Coronary artery (tissue), 2 donors: ENCODE data around the gene PGGHG.

Source experiments
- DNase-seq: peaks from one replicate; pipeline ENCODE4 v3.0.0-alpha.2; 2017; ENCODE audit warnings: low spot score
- H3K27ac ChIP-seq, 2 donors: fragments of 200-600 bp; sonication (generic); one replicate each; pipeline ENCODE4 v1.5.1; 2016 to 2019
- H3K4me3 ChIP-seq: fragments of 200-600 bp; sonication (generic); 2 replicates; pipeline ENCODE4 v1.5.1; 2016; ENCODE audit warnings: mild to moderate bottlenecking, moderate library complexity
- TF ChIP-seq, protein P1 (sequence below): fragments of 200-600 bp; sonication (generic); IDR thresholded peaks from one replicate; pipeline ENCODE4 v1.5.1; 2019; ENCODE audit warnings: antibody characterized with exemption

PGGHG gene

DNA sequence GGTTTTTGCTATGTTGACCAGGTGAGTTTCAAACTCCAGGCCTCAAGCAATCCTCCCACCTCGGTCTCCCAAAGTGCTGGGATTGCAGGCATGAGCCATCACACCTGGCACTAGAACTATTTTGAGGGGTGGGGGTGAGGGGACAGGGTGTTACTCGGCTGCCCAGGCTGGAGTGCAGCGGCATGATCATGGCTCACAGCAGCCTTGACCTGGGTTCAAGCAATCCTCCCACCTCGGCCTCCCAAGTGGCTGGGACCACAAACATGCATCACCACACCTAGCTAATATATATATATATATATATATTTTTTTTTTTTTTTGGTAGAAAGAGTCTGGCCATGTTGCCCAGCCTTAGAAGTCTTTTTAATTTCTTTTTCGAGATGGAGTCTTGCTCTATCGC is 48.8 kb downstream of the PGGHG start:
- no peak overlapping the region for H3K27ac ChIP-seq
- no peak overlapping the region for H3K4me3 ChIP-seq
- DNase-seq: no peak
- TF ChIP-seq, protein P1, sequence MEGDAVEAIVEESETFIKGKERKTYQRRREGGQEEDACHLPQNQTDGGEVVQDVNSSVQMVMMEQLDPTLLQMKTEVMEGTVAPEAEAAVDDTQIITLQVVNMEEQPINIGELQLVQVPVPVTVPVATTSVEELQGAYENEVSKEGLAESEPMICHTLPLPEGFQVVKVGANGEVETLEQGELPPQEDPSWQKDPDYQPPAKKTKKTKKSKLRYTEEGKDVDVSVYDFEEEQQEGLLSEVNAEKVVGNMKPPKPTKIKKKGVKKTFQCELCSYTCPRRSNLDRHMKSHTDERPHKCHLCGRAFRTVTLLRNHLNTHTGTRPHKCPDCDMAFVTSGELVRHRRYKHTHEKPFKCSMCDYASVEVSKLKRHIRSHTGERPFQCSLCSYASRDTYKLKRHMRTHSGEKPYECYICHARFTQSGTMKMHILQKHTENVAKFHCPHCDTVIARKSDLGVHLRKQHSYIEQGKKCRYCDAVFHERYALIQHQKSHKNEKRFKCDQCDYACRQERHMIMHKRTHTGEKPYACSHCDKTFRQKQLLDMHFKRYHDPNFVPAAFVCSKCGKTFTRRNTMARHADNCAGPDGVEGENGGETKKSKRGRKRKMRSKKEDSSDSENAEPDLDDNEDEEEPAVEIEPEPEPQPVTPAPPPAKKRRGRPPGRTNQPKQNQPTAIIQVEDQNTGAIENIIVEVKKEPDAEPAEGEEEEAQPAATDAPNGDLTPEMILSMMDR: no peak

DNA sequence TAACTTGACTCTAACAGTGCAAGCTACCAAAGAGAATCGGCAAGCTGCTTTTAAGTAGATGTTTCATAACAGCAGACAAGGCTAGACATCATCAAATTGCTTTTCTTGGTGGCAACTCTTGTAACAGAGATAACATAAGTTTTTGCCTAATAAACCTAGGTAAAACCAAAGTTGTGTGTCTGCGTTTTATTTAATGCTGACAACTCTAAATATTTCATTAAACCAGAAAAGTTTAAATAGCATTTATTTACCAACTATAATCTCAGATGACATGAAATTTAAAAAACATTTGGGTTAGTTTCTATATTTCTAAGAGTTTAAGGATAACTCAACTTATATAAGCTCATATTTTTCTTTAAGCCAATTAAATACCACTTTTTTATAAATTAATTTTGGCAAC is 51.0 kb downstream of the PGGHG start:
- H3K27ac ChIP-seq: no peak overlapping the region
- no peak overlapping the region for H3K4me3 ChIP-seq
- no peak for DNase-seq
- TF ChIP-seq, protein P1: no peak

DNA sequence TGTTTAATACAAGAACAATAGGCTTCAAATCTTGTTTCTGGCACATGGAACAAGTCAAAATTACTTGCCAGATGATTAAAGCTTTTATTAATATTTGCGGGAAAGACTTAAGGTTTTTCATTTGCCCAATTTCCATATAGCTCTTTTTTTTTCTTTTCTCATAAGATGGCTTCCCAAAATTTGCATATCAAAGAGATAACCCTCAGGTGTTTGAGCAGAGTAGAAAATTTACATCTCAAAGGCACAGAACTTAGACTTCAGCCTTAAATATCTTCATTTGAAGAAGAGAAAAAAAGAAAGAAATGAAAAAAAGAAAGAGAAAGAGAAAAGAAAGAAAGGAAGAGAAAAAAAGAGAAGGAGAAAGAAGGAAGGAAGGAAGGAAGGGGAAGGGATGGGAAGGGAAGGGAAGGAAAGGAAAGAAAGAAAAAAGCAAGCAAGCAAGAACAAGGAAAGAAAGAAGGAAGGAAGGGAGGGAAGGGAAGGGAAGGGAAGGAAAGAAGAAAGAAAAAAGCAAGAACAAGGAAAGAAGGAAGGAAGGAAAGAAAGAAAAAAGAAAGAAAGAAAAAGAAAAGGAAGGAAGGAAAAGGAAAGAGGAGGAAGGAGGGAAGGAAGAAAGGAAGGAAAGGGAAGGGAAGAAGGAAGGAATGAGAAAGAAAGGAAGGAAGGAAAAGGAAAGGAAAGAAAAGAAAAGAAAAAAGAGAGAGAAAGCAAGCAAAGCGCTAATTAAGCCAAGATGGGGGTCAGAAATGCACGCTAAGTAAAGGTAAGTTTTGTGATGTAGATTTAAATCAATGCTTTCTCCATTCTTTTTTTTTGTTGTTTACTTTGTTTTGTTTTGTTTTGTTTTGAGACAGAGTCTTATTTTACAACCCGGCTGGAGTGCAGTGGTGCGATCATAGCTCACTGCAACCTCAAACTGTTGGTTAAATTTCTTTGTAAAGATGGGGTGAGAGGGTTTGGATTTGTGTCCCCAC is 51.9 kb downstream of the PGGHG start:
- H3K4me3 ChIP-seq: no peak overlapping the region
- H3K27ac ChIP-seq: peak overlapping the region in 1 of 2 donors; percentile 32

DNA sequence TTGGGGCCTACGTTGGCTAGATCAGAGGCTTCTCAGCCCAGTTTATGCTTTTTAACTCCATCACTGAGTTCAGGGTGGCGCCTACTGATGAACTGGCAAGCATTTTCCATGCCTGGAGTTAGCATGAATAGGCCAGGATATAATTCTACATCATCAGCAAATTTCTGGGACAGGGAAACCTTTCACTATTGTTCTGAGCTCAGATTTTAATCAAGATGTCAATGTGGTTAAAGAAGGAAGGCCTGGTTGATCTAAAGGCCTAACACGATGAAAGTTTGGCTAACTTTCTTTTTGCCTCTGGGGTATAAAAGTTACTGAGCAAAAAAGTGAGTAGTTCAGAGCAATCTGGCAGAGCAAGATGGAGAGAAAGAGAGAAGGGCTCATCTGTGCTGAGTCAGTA is 53.4 kb downstream of the PGGHG start:
- Histone ChIP-seq H3K4me3 (no peak overlapping the region), H3K27ac (peak overlapping the region in 1 of 2 donors; percentile 26)
- DNase-seq: no peak

More for the DNA sequence above, 51.9 kb downstream of the PGGHG start:
- no peak for DNase-seq
- TF ChIP-seq, protein P1: no peak

DNA sequence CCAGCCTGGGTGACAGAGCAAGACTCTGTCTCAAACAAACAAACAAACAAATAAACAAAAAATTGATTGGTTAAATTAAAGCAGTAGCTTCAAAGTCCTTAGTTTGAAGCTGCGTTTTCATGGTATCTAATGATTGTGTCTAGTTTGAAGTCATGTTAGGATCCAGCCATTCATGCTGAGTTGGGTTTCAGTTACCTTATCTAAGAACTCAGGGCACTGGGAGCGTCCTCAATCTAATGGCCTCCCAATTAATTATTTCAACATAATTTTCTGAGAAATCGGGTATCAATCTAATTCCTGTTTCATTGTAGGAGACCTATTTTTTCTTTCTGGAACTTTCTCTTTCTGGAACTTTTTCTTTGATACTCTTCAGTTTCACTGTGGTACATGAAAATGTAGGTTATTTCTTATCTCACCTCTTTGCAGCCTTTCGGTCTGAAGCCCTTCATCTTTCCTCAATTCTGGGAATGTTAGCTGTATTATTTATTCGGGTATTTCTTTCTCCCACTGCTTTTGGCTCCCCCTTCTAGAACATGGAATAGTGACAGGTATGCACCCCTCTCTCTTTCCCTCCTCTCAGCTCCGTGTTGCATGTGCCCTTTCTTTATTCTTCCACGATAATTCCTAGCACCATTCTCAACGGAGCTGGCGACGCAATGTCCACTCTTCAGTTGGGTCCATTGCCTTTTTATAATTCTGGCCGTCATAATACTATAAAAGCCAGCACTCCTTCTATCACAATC is 56.1 kb downstream of the PGGHG start:
- DNase-seq: no peak

More for the DNA sequence above, 53.4 kb downstream of the PGGHG start:
- TF ChIP-seq, protein P1: no peak

More for the DNA sequence above, 56.1 kb downstream of the PGGHG start:
- no peak overlapping the region for H3K4me3 ChIP-seq
- TF ChIP-seq, protein P1: no peak
- no peak overlapping the region for H3K27ac ChIP-seq
